ENCODE measurements around the gene SLC25A19. TPM values are rescaled to one million over a fixed set of nuclear protein-coding genes. Genes with fewer than 3 reads are reported as not detected.
A peak's percentile ranks its signal among the peaks of the same experiment; 100 is the strongest.

The SLC25A19 gene
- total RNA-seq, 6 experiments from 2014 or later, result 3.8 to 13.4 (median 7.3) TPM

GRCh38 chr17:75318211-75318610 is 29.0 kb upstream of the SLC25A19 start:
- no peaks in the 10 kb centered on the region for H3K27me3 ChIP-seq
- peak in 1 of 4 donors; percentile 9 for ATAC-seq
- no peak overlapping the region for H3K4me3 ChIP-seq
- peaks cover 0 to 36% (median 9%) of the 10 kb centered on the region in 4 donors for H3K36me3 ChIP-seq
- TF ChIP-seq POLR2A (IDR thresholded peaks at IDR 0.05) (no peak), CTCF (IDR thresholded peaks at IDR 0.05) (no peak)
- WGBS (ENCODE audit: insufficient coverage, low coverage, low lambda C conversion rate, missing lambda C conversion rate), result 62% methylated on average over 4 of the region's 10 CpGs
- H3K4me1 ChIP-seq, result peaks cover 0 to 7% (median 4%) of the 10 kb centered on the region in 4 donors
- peak overlapping the region in 1 of 3 donors; percentile 6 for H3K27ac ChIP-seq
- DNase-seq, result no peak
- no peaks in the 10 kb centered on the region for H3K9me3 ChIP-seq
- intact Hi-C loops (cut with DNase I), result no loop called here

- 58% methylated on average over 11 of the region's 11 CpGs for WGBS (ENCODE audit: insufficient coverage, low coverage, low lambda C conversion rate, missing lambda C conversion rate)
- peaks cover 0 to 7% (median 4%) of the 10 kb centered on the region in 4 donors for H3K4me1 ChIP-seq
- peaks cover 0 to 35% (median 9%) of the 10 kb centered on the region in 4 donors for H3K36me3 ChIP-seq
- no peak overlapping the region for H3K27ac ChIP-seq
- H3K9me3 ChIP-seq, result no peaks in the 10 kb centered on the region
- TF ChIP-seq CTCF (IDR thresholded peaks at IDR 0.05), result no peak
- TF ChIP-seq POLR2A (IDR thresholded peaks at IDR 0.05), result no peak
- H3K27me3 ChIP-seq, result no peaks in the 10 kb centered on the region
- DNase-seq, result no peak
- no peak for ATAC-seq
- H3K4me3 ChIP-seq, result no peak overlapping the region
- intact Hi-C loops (cut with DNase I), result no loop called here
Observed at GRCh38 chr17:75317671-75318070, 28.4 kb upstream of the SLC25A19 start.

- H3K4me1 ChIP-seq, result peaks cover 0 to 7% (median 4%) of the 10 kb centered on the region in 4 donors
- intact Hi-C loops (cut with DNase I), result no loop called here
- H3K27ac ChIP-seq, result no peak overlapping the region
- no peak for ATAC-seq
- H3K9me3 ChIP-seq, result no peaks in the 10 kb centered on the region
- peaks cover 0 to 28% (median 6%) of the 10 kb centered on the region in 4 donors for H3K36me3 ChIP-seq
- no peak overlapping the region for H3K4me3 ChIP-seq
- DNase-seq, result no peak
- 61% methylated on average over 5 of the region's 5 CpGs for WGBS (ENCODE audit: insufficient coverage, low coverage, low lambda C conversion rate, missing lambda C conversion rate)
- H3K27me3 ChIP-seq, result no peaks in the 10 kb centered on the region
- TF ChIP-seq POLR2A (IDR thresholded peaks at IDR 0.05) (no peak), CTCF (IDR thresholded peaks at IDR 0.05) (no peak)
Observed at GRCh38 chr17:75316253-75316652, 27.0 kb upstream of the SLC25A19 start.

- Histone ChIP-seq H3K36me3 (peaks cover 0 to 22% (median 6%) of the 10 kb centered on the region in 4 donors), H3K27me3 (no peaks in the 10 kb centered on the region), H3K27ac (no peak overlapping the region), H3K4me1 (peaks cover 0 to 7% (median 4%) of the 10 kb centered on the region in 4 donors), H3K9me3 (no peaks in the 10 kb centered on the region), H3K4me3 (no peak overlapping the region)
- DNase-seq (no peak), ATAC-seq (peak in 2 of 4 donors; percentile 6 to 10)
- no peak for TF ChIP-seq CTCF (IDR thresholded peaks at IDR 0.05)
- no peak for TF ChIP-seq POLR2A (IDR thresholded peaks at IDR 0.05)
- WGBS (ENCODE audit: insufficient coverage, low coverage, low lambda C conversion rate, missing lambda C conversion rate), result 58% methylated on average over 6 of the region's 19 CpGs
- intact Hi-C loops (cut with DNase I), result no loop called here
Observed at GRCh38 chr17:75315541-75316243, 26.5 kb upstream of the SLC25A19 start.

Data from right lobe of liver (tissue), 6 donors.